ENCODE results near the gene UBR1.
"Not testable (repeated sequence)": the region's sequence is repeated elsewhere in the genome, so short reads cannot be mapped to it uniquely, and the experiment has no call there.

- TF ChIP-seq, protein P1, sequence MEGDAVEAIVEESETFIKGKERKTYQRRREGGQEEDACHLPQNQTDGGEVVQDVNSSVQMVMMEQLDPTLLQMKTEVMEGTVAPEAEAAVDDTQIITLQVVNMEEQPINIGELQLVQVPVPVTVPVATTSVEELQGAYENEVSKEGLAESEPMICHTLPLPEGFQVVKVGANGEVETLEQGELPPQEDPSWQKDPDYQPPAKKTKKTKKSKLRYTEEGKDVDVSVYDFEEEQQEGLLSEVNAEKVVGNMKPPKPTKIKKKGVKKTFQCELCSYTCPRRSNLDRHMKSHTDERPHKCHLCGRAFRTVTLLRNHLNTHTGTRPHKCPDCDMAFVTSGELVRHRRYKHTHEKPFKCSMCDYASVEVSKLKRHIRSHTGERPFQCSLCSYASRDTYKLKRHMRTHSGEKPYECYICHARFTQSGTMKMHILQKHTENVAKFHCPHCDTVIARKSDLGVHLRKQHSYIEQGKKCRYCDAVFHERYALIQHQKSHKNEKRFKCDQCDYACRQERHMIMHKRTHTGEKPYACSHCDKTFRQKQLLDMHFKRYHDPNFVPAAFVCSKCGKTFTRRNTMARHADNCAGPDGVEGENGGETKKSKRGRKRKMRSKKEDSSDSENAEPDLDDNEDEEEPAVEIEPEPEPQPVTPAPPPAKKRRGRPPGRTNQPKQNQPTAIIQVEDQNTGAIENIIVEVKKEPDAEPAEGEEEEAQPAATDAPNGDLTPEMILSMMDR (conservative IDR thresholded peaks at IDR 0.05 in 1 of 2, IDR thresholded peaks at IDR 0.05 in 1 of 2; ENCODE audit: low read depth in 1 of 2, low read length in 2 of 2), result not testable (repeated sequence)
- not testable (repeated sequence) for TF ChIP-seq EZH2 (IDR thresholded peaks at IDR 0.05; ENCODE audit: low read length, missing control alignments)
These were observed 126.7 kb downstream of the UBR1 start for GRCh38 chr15:42979113-42979512.
